GM23338 (cell line): ENCODE data around the gene GADD45GIP1. TPM values are rescaled to one million over a fixed set of nuclear protein-coding genes. Genes with fewer than 3 reads are reported as not detected.

Source experiments
- ATAC-seq: fragments of 200-7000 bp; cut with Tn5 transposase; 3 replicates; pipeline ENCODE4 v1.9.1; 2020
- DNase-seq: peaks from one replicate; pipeline ENCODE4 v3.0.0-alpha.2; 2015; ENCODE audit warnings: low spot score
- H2AFZ ChIP-seq: fragments of 200-600 bp; sonication (generic); 2 replicates; pipeline ENCODE4 v1.8.0; 2016; ENCODE audit warnings: antibody characterized with exemption, mild to moderate bottlenecking, moderate library complexity
- H3F3A ChIP-seq: fragments of 200-600 bp; sonication (generic); replicated peaks from 2 replicates; pipeline ENCODE4 v1.8.0; 2017; ENCODE audit warnings: antibody characterized with exemption, mixed run types, low read depth
- H3K27ac ChIP-seq: fragments of 200-600 bp; sonication (generic); 2 replicates; pipeline ENCODE4 v1.6.1; 2016; ENCODE audit warnings: low read depth
- H3K27me3 ChIP-seq: fragments of 200-600 bp; sonication (generic); 2 replicates; pipeline ENCODE4 v1.8.0; 2016; ENCODE audit warnings: mild to moderate bottlenecking, mixed run types, moderate library complexity; ENCODE audit not compliant: insufficient read depth
- H3K36me3 ChIP-seq: fragments of 200-600 bp; sonication (generic); 2 replicates; pipeline ENCODE4 v1.8.0; 2016; ENCODE audit warnings: mild to moderate bottlenecking; ENCODE audit not compliant: insufficient read depth
- H3K4me1 ChIP-seq: fragments of 200-600 bp; sonication (generic); 2 replicates; pipeline ENCODE4 v1.8.0; 2016; ENCODE audit warnings: mild to moderate bottlenecking, moderate library complexity; ENCODE audit not compliant: insufficient read depth
- H3K4me2 ChIP-seq: fragments of 200-600 bp; sonication (generic); 2 replicates; pipeline ENCODE4 v1.7.1; 2017; ENCODE audit warnings: mixed run types
- H3K4me3 ChIP-seq: fragments of 200-600 bp; sonication (generic); 2 replicates; pipeline ENCODE4 v1.6.1; 2016; ENCODE audit warnings: mixed run types
- H3K79me2 ChIP-seq: fragments of 200-600 bp; sonication (generic); replicated peaks from 2 replicates; pipeline ENCODE4 v1.8.0; 2017; ENCODE audit warnings: mild to moderate bottlenecking; ENCODE audit not compliant: insufficient read depth
- H3K9me2 ChIP-seq: fragments of 200-600 bp; sonication (generic); 2 replicates; pipeline ENCODE4 v1.8.0; 2017; ENCODE audit not compliant: insufficient read depth
- H4K20me1 ChIP-seq: fragments of 200-600 bp; sonication (generic); replicated peaks from 2 replicates; pipeline ENCODE4 v1.8.0; 2017; ENCODE audit warnings: mild to moderate bottlenecking; ENCODE audit not compliant: insufficient read depth
- H3K27ac Mint-ChIP-seq: 2 replicates; pipeline ENCODE4 v1.8.0; 2020; ENCODE audit warnings: inconsistent platforms, mild to moderate bottlenecking, moderate library complexity, mixed read lengths
- H3K27me3 Mint-ChIP-seq: 3 replicates; pipeline ENCODE4 v1.8.0; 2022; ENCODE audit warnings: low read depth, mild to moderate bottlenecking, moderate library complexity, mixed read lengths, inconsistent platforms; ENCODE audit not compliant: insufficient read depth, poor library complexity
- H3K36me3 Mint-ChIP-seq: 3 replicates; pipeline ENCODE4 v1.8.0; 2021; ENCODE audit warnings: low read depth, mild to moderate bottlenecking, inconsistent platforms, moderate library complexity, mixed read lengths
- H3K4me1 Mint-ChIP-seq: 3 replicates; pipeline ENCODE4 v1.8.0; 2020; ENCODE audit warnings: mild to moderate bottlenecking, inconsistent platforms, mixed read lengths
- H3K4me3 Mint-ChIP-seq: 3 replicates; pipeline ENCODE4 v1.8.0; 2021; ENCODE audit warnings: moderate library complexity, mild to moderate bottlenecking, inconsistent platforms, mixed read lengths
- H3K9me3 Mint-ChIP-seq: 3 replicates; pipeline ENCODE4 v1.8.0; 2020; ENCODE audit warnings: moderate library complexity, mild to moderate bottlenecking, inconsistent platforms, mixed read lengths
- CREB1 ChIP-seq: fragments of 250-450 bp; sonication (Bioruptor Pico); IDR thresholded peaks from 2 replicates; pipeline ENCODE4 v1.5.0; 2020; ENCODE audit warnings: low read depth, mild to moderate bottlenecking, moderate library complexity
- CTCF ChIP-seq, 2 experiments: fragments of 200-600 bp in 1 of 2; sonication (generic) in 1 of 2; conservative IDR thresholded peaks; 2 replicates each; pipeline versions ENCODE4 v1.5.1 to v1.6.1; 2016 to 2017; ENCODE audit warnings: antibody characterized with exemption in 2 of 2, low read depth in 2 of 2, mild to moderate bottlenecking in 2 of 2, moderate library complexity in 1 of 2
- JUNB ChIP-seq: IDR thresholded peaks from one replicate; pipeline ENCODE4 v1.6.1; 2016; ENCODE audit warnings: antibody characterized with exemption; ENCODE audit not compliant: unreplicated experiment
- POLR2AphosphoS5 ChIP-seq: IDR thresholded peaks from 2 replicates; pipeline ENCODE4 v1.6.1; 2016; ENCODE audit warnings: antibody characterized with exemption, low read depth
- ZNF331 ChIP-seq: fragments of 250-450 bp; sonication (Bioruptor Pico); IDR thresholded peaks from 2 replicates; pipeline ENCODE4 v1.5.0; 2020; ENCODE audit warnings: low read depth, mild to moderate bottlenecking, moderate library complexity
- ZNF462 ChIP-seq: fragments of 250-450 bp; sonication (Bioruptor Pico); IDR thresholded peaks from 2 replicates; pipeline ENCODE4 v1.5.0; 2020; ENCODE audit warnings: mild to moderate bottlenecking, moderate library complexity
- polyA plus RNA-seq: library from polyadenylated mRNA; unstranded; fragments of >200 nt; fragmentation: Nextera tagmentation; extraction: Ambion mirVana; gene quantifications from 2 replicates; pipeline ENCODE4 v1.2.1, GENCODE V29; 2016
- total RNA-seq: library from RNA; depleted of rRNA; stranded (reverse); fragments of >200 nt; shearing (Covaris generic); gene quantifications from 2 replicates; pipeline ENCODE4 v1.2.3, GENCODE V29; 2014

Gene GADD45GIP1
- total and polyA plus RNA-seq, 2 experiments from 2014 or later: 63.9 to 255 TPM

GRCh38 chr19:12939975-12940423 lies 17.0 kb downstream of the GADD45GIP1 start (continued):
- TF ChIP-seq ZNF462 (CRISPR knock-in tag): no peak
- TF ChIP-seq JUNB: no peak
- no peak for TF ChIP-seq CTCF (conservative IDR thresholded peaks at IDR 0.05; ENCODE audit: low read depth in 2 of 2)
- TF ChIP-seq POLR2AphosphoS5: no peak
- TF ChIP-seq ZNF331: no peak

- Histone ChIP-seq H3K27ac (peak overlapping the region; percentile 66), H3K4me2 (peak overlapping the region; percentile 96), H3K9me2 (no peaks in the 10 kb centered on the region), H3K27me3 (no peaks in the 10 kb centered on the region), H2AFZ (no peak overlapping the region), H3K4me1 (peaks cover 22% of the 10 kb centered on the region), H3K4me3 (peak overlapping the region; percentile 99), H3K36me3 (peaks cover 48% of the 10 kb centered on the region), H4K20me1 (peaks cover 33% of the 10 kb centered on the region), H3F3A (peaks cover 62% of the 10 kb centered on the region), H3K79me2 (peaks cover 32% of the 10 kb centered on the region)
- TF ChIP-seq CTCF (conservative IDR thresholded peaks at IDR 0.05; ENCODE audit: low read depth in 2 of 2): 0 out of 4 replicates have a peak, but pooled peaks of 1 of the 2 experiments have one; percentile 16
- no peak for TF ChIP-seq CREB1 (CRISPR knock-in tag)
- H3K4me3 Mint-ChIP-seq: peak overlapping the region; percentile 99
- no peaks in the 10 kb centered on the region for H3K9me3 Mint-ChIP-seq
- H3K27me3 Mint-ChIP-seq: peaks cover 16% of the 10 kb centered on the region
- H3K27ac Mint-ChIP-seq: peak overlapping the region; percentile 80
- H3K4me1 Mint-ChIP-seq: peaks cover 30% of the 10 kb centered on the region
- H3K36me3 Mint-ChIP-seq: peaks cover 57% of the 10 kb centered on the region
- DNase-seq: no peak
- ATAC-seq: peak; percentile 6
Observed at GRCh38 chr19:12938779-12939601, 18.0 kb downstream of the GADD45GIP1 start.
